RWPE2 (cell line): ENCODE results near the gene MYOCD.
A peak's percentile ranks its signal among the peaks of the same experiment; 100 is the strongest.

Experiments used
- ATAC-seq: fragments of 200-7000 bp; cut with Tn5 transposase; 3 replicates; pipeline ENCODE4 v1.9.1; 2021; ENCODE audit warnings: low read depth
- DNase-seq: peaks from one replicate; pipeline ENCODE4 v3.0.0-alpha.2; 2020; ENCODE audit warnings: low spot score
- H3K27ac ChIP-seq: fragments of 450-650 bp; 2 replicates; pipeline ENCODE4 v1.5.1; 2017; ENCODE audit warnings: mild to moderate bottlenecking; ENCODE audit not compliant: poor library complexity, severe bottlenecking
- H3K27me3 ChIP-seq: fragments of 250-450 bp; sonication (Bioruptor Pico); 2 replicates; pipeline ENCODE4 v1.5.1; 2021; ENCODE audit warnings: mild to moderate bottlenecking, moderate library complexity; ENCODE audit not compliant: insufficient read depth, poor library complexity, severe bottlenecking
- H3K36me3 ChIP-seq: fragments of 250-450 bp; sonication (Bioruptor Pico); 2 replicates; pipeline ENCODE4 v1.5.1; 2020; ENCODE audit warnings: low read depth, mild to moderate bottlenecking, moderate library complexity
- H3K4me1 ChIP-seq: fragments of 250-450 bp; sonication (Bioruptor Pico); 2 replicates; pipeline ENCODE4 v1.5.1; 2021; ENCODE audit warnings: mild to moderate bottlenecking, moderate library complexity; ENCODE audit not compliant: insufficient read depth, poor library complexity, severe bottlenecking
- H3K4me3 ChIP-seq: fragments of 250-450 bp; sonication (Bioruptor Pico); 2 replicates; pipeline ENCODE4 v1.5.1; 2021; ENCODE audit warnings: mild to moderate bottlenecking, moderate library complexity; ENCODE audit not compliant: severe bottlenecking
- H3K9me3 ChIP-seq: fragments of 250-450 bp; sonication (Bioruptor Pico); 2 replicates; pipeline ENCODE4 v1.5.1; 2021; ENCODE audit warnings: mild to moderate bottlenecking, moderate library complexity; ENCODE audit not compliant: severe bottlenecking
- TF ChIP-seq, protein P1 (sequence below): fragments of 450-650 bp; IDR thresholded peaks from one replicate; pipeline ENCODE4 v1.5.1; 2017; ENCODE audit warnings: mild to moderate bottlenecking, moderate library complexity; ENCODE audit not compliant: poor library complexity, severe bottlenecking

The MYOCD gene

DNA sequence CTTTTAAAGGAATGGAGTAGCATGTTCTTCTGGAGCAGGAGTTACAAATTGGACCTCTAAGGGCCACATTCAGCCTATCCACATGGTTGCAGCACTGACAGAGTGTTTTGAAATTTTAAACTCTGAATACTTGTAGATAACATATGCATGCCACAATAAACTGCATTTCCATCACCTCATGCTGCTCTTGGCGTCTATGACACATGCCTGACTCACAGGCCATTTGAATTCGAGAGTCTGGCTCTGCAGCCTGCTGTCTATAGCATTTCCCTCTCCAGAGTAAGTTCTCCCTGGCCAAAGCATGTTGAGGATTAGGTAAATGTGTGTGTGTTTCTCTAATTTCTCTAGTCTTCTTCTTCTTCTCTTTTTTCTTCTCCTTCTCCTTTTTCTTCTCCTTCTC is 28.7 kb upstream of the MYOCD start:
- Histone ChIP-seq H3K9me3 (no peaks in the 10 kb centered on the region), H3K27ac (peak overlapping the region; percentile 81), H3K36me3 (no peaks in the 10 kb centered on the region), H3K4me1 (peaks cover 5% of the 10 kb centered on the region), H3K27me3 (no peaks in the 10 kb centered on the region), H3K4me3 (no peak overlapping the region)
- DNase-seq (peak; percentile 58), ATAC-seq (peak; percentile 100)
- TF ChIP-seq, protein P1, sequence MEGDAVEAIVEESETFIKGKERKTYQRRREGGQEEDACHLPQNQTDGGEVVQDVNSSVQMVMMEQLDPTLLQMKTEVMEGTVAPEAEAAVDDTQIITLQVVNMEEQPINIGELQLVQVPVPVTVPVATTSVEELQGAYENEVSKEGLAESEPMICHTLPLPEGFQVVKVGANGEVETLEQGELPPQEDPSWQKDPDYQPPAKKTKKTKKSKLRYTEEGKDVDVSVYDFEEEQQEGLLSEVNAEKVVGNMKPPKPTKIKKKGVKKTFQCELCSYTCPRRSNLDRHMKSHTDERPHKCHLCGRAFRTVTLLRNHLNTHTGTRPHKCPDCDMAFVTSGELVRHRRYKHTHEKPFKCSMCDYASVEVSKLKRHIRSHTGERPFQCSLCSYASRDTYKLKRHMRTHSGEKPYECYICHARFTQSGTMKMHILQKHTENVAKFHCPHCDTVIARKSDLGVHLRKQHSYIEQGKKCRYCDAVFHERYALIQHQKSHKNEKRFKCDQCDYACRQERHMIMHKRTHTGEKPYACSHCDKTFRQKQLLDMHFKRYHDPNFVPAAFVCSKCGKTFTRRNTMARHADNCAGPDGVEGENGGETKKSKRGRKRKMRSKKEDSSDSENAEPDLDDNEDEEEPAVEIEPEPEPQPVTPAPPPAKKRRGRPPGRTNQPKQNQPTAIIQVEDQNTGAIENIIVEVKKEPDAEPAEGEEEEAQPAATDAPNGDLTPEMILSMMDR, result no peak

DNA sequence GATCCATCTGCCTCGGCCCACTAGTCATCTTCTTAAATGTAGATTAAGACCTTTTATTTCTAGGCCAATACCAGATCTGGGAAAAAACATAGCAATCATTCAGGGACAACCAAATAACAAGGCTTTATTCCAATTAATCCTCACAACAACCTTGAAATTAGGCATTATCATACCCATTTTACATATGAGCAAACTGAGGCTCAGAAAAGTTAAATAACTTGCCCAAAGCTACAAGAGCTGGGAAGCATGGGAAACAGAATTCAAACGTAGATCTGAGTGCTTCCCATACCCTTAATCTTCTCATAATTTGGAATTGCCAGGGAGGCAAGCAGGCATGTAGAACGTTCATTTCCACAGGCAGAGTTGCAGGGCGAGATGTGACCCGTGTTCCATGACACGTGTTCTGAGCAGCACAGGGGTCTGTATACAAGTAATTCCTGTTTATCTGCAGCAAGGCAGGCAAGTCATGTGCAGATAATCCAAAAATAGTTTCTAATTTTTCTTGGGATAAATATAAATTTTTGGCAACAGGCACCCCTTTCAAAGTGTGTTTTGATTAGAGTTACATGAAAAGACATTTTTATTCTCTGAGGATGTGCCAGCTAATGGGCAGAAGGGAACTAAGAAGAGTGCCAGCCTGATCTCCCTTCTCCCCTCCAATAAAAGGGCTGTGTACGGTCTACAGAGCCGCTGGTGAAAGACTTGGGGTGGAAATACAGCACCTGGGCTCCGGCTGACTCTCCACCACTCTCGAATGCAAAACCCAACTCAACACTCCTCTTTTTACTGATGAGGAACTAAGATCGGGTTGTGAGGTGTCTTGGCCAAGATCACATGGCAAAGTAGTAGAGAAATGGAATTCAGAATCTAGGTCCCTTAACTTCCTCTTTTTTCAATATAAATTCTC is 27.7 kb upstream of the MYOCD start:
- peaks cover 5% of the 10 kb centered on the region for H3K4me1 ChIP-seq

DNA sequence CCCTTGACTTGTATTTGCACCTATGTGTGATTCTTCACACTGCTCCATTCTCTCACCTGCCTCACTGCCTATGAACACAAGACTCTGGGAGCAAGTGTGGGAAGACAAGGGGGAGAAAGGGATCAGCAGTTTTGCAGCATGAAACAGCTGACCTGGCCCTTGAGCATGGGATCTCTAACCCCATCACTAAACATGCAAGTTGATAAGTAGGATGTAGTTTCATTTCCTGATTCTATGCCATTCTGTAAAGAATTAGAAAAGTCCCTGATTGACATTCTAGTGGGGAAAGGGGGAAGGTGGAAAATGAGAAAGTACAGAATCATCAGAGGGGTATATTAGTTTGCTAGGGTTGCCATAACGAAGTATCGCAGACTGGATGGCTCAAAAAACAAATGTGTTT is 25.3 kb upstream of the MYOCD start:
- peaks cover 5% of the 10 kb centered on the region for H3K4me1 ChIP-seq
- DNase-seq, result no peak
- TF ChIP-seq, protein P1, result no peak
- no peak overlapping the region for H3K27ac ChIP-seq
- H3K36me3 ChIP-seq, result no peaks in the 10 kb centered on the region
- H3K4me3 ChIP-seq, result no peak overlapping the region
- no peak for ATAC-seq
- H3K9me3 ChIP-seq, result no peaks in the 10 kb centered on the region
- H3K27me3 ChIP-seq, result no peaks in the 10 kb centered on the region

More for the DNA sequence above, 27.7 kb upstream of the MYOCD start:
- TF ChIP-seq, protein P1, result no peak
- no peaks in the 10 kb centered on the region for H3K9me3 ChIP-seq
- H3K36me3 ChIP-seq, result no peaks in the 10 kb centered on the region
- peak overlapping the region; percentile 81 for H3K27ac ChIP-seq
- H3K27me3 ChIP-seq, result no peaks in the 10 kb centered on the region
- H3K4me3 ChIP-seq, result no peak overlapping the region
- DNase-seq (no peak), ATAC-seq (no peak)

DNA sequence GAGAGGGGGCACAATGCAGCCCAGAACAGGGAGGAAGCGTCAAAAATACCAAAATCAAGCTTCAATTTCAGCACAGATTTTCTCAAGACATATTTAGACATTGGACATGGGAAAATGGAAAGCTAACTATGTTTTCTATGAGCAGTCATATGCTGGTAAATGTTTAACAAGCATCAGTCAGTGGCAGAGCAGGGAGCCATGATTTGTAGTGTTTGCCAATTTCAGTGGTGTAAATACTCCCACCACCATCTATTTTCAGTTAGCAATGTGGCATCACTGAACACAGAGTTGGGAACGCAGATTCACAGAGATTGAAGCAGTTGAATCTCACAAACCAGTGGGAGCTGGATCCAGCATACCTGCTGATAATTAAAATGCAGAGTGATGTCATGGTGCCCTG is 24.6 kb upstream of the MYOCD start:
- Histone ChIP-seq H3K4me1 (peaks cover 5% of the 10 kb centered on the region), H3K9me3 (no peaks in the 10 kb centered on the region), H3K4me3 (no peak overlapping the region), H3K27me3 (no peaks in the 10 kb centered on the region), H3K36me3 (no peaks in the 10 kb centered on the region), H3K27ac (no peak overlapping the region)
- DNase-seq, result no peak
- TF ChIP-seq, protein P1, result no peak
- ATAC-seq, result no peak

DNA sequence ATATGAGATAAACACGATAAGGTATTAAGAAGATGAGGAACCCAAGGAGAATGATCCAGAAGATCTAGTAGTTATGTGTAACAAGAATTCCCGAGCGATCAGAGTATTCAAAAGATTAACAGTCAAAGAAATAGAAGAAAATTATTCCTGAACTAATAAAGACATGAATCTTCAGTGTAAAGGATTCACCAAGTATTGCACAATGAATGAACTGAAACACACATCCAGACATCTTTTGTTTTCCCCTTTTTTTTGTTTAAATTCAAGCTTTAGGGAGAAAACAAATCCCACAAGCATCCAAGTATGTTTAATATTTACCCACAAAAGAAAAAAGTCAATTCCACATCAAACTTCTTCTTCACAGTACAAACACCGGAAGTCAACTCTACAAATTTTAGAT is 23.7 kb upstream of the MYOCD start:
- H3K4me1 ChIP-seq, result peaks cover 5% of the 10 kb centered on the region
- no peaks in the 10 kb centered on the region for H3K9me3 ChIP-seq
- ATAC-seq, result no peak

More for the DNA sequence above, 23.7 kb upstream of the MYOCD start:
- Histone ChIP-seq H3K27me3 (no peaks in the 10 kb centered on the region), H3K27ac (no peak overlapping the region), H3K36me3 (no peaks in the 10 kb centered on the region), H3K4me3 (no peak overlapping the region)
- TF ChIP-seq, protein P1, result no peak
- no peak for DNase-seq
